Keratinocyte (primary cell): Measurements from ENCODE around the gene P2RX3.
A peak's percentile ranks its signal among the peaks of the same experiment; 100 is the strongest.

Experiments
- EZH2 ChIP-seq: IDR thresholded peaks from one replicate; pipeline ENCODE4 v1.6.1; 2012; ENCODE audit warnings: inconsistent platforms, mild to moderate bottlenecking, low read length, moderate library complexity
- TF ChIP-seq, protein P1 (sequence below), 3 experiments: IDR thresholded peaks in 1 of 3; conservative IDR thresholded peaks in 1 of 3; optimal IDR thresholded peaks in 1 of 3; 2 replicates in 2 of 3; 3 replicates in 1 of 3; pipeline versions ENCODE3 to v1.5.1; 2011; ENCODE audit warnings: low read length in 3 of 3, mild to moderate bottlenecking in 3 of 3, moderate library complexity in 2 of 3, control low read depth in 1 of 3, inconsistent platforms in 1 of 3; ENCODE audit not compliant: insufficient read depth in 2 of 3; ENCODE audit errors: extremely low read depth in 1 of 3

DNA sequence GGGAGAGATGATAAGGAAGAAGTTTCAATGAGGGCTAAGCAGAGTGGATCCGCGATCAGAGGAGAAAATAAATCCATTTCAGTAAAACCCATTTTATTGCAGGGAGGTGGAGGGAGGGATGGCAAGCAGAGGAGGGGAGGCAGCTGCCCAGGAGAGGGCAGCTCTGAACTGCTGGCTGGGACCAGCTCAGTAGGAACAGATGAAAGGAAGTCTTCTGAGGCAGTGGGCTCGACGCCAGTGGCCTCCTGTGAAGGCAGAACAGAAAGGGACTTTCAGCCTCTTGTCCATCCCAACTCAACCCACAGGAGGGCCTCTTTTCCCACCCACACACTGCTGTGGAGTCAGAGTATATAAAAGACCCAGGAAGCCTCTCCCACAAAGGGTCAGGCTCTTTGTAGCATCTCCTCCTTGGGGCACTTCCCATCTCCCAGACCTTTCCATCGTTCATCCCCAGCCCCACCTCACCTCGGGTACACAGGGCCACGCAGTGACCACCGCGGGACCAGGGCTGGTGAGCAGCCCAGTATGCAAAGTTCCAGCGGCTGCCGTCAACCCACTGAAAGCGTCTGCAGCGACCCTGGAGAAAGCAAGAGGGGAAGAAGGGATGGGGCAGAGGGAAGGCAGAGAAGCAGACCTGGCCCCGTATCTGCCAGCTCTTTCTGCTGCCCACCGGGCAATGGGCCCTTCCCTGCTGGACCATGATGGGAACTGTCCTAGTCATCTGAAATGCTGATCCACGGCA is 49.3 kb downstream of the P2RX3 start:
- TF ChIP-seq, protein P1, sequence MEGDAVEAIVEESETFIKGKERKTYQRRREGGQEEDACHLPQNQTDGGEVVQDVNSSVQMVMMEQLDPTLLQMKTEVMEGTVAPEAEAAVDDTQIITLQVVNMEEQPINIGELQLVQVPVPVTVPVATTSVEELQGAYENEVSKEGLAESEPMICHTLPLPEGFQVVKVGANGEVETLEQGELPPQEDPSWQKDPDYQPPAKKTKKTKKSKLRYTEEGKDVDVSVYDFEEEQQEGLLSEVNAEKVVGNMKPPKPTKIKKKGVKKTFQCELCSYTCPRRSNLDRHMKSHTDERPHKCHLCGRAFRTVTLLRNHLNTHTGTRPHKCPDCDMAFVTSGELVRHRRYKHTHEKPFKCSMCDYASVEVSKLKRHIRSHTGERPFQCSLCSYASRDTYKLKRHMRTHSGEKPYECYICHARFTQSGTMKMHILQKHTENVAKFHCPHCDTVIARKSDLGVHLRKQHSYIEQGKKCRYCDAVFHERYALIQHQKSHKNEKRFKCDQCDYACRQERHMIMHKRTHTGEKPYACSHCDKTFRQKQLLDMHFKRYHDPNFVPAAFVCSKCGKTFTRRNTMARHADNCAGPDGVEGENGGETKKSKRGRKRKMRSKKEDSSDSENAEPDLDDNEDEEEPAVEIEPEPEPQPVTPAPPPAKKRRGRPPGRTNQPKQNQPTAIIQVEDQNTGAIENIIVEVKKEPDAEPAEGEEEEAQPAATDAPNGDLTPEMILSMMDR (optimal IDR thresholded peaks at IDR 0.05 in 1 of 3, IDR thresholded peaks at IDR 0.05 in 1 of 3, conservative IDR thresholded peaks at IDR 0.05 in 1 of 3; ENCODE audit: extremely low read depth in 1 of 3, insufficient read depth in 2 of 3, low read length in 3 of 3) = peak in 1 of 3 experiments; percentile 40
- TF ChIP-seq EZH2 = no peak
